IMR-90 (cell line): ENCODE results near the gene H2BK1. TPM values are rescaled to one million over a fixed set of nuclear protein-coding genes. Genes with fewer than 3 reads are reported as not detected.

Experiments used
- ATAC-seq: fragments of 200-7000 bp; cut with Tn5 transposase; 2 replicates; pipeline ENCODE4 v1.9.1; 2020; ENCODE audit warnings: low read depth, mild to moderate bottlenecking, moderate library complexity
- BruUV-seq: library from RNA; stranded (reverse); fragments of 400-500 nt; replicated peaks from 2 replicates; lab custom pipeline; 2021; lab: Mats Ljungman, UMichigan
- CTCF ChIA-PET: fragments of 300-600 bp; formaldehyde crosslinking; extraction: SDS; loops from one replicate; lab custom pipeline; 2021; ENCODE audit warnings: antibody characterized with exemption; lab: Yijun Ruan, JAX
- POLR2A ChIA-PET: fragments of 300-600 bp; sonication (Branson Sonifier 250); formaldehyde crosslinking; loops from one replicate; lab custom pipeline; 2022; ENCODE audit warnings: antibody characterized with exemption; ENCODE audit not compliant: unreplicated experiment; lab: Charles Lee
- DNase-seq: peaks from one replicate; pipeline ENCODE4 v3.0.0; 2013
- H2AFZ ChIP-seq: replicated peaks from 2 replicates; pipeline ENCODE3; 2013; ENCODE audit warnings: low read length, mild to moderate bottlenecking; ENCODE audit not compliant: poor library complexity
- H2AK5ac ChIP-seq: 2 replicates; pipeline ENCODE4 v1.6.1; 2013; ENCODE audit warnings: low read depth, low read length, inconsistent platforms
- H2AK9ac ChIP-seq: replicated peaks from 2 replicates; pipeline ENCODE3; 2013; ENCODE audit warnings: mild to moderate bottlenecking, low read depth, low read length, moderate library complexity; ENCODE audit not compliant: poor library complexity
- H2BK120ac ChIP-seq: 2 replicates; pipeline ENCODE4 v1.6.1; 2013; ENCODE audit warnings: low read depth, low read length, inconsistent platforms
- H2BK15ac ChIP-seq: 3 replicates; pipeline ENCODE4 v1.6.1; 2013; ENCODE audit warnings: low read depth, low read length, inconsistent platforms
- H2BK20ac ChIP-seq: 2 replicates; pipeline ENCODE4 v1.6.1; 2013; ENCODE audit warnings: low read depth, mild to moderate bottlenecking, inconsistent platforms, low read length, moderate library complexity
- H2BK5ac ChIP-seq: 2 replicates; pipeline ENCODE4 v1.6.1; 2013; ENCODE audit warnings: mild to moderate bottlenecking, low read depth, low read length, inconsistent platforms; ENCODE audit not compliant: poor library complexity, severe bottlenecking
- H3K14ac ChIP-seq: replicated peaks from 2 replicates; pipeline ENCODE4 v1.6.1; 2013; ENCODE audit warnings: low read depth, low read length, inconsistent platforms
- H3K18ac ChIP-seq: 2 replicates; pipeline ENCODE4 v1.6.1; 2013; ENCODE audit warnings: low read depth, low read length, control low read depth
- H3K23ac ChIP-seq: 2 replicates; pipeline ENCODE4 v1.6.1; 2013; ENCODE audit warnings: low read depth, low read length, inconsistent platforms
- H3K27ac ChIP-seq: 2 replicates; pipeline ENCODE4 v1.5.1; 2013; ENCODE audit warnings: mild to moderate bottlenecking, control low read depth, low read length; ENCODE audit not compliant: insufficient read depth
- H3K27me3 ChIP-seq: 2 replicates; pipeline ENCODE4 v1.6.1; 2013; ENCODE audit warnings: low read length; ENCODE audit not compliant: control insufficient read depth, insufficient read depth
- H3K36me3 ChIP-seq: 2 replicates; pipeline ENCODE4 v1.6.1; 2013; ENCODE audit warnings: low read length, mixed read lengths; ENCODE audit not compliant: control insufficient read depth, insufficient read depth
- H3K4ac ChIP-seq: 2 replicates; pipeline ENCODE4 v1.6.1; 2013; ENCODE audit warnings: low read depth, low read length, inconsistent platforms
- H3K4me1 ChIP-seq: 2 replicates; pipeline ENCODE4 v1.6.1; 2013; ENCODE audit warnings: low read length, mixed read lengths; ENCODE audit not compliant: control insufficient read depth, insufficient read depth
- H3K4me2 ChIP-seq: 2 replicates; pipeline ENCODE4 v1.6.1; 2013; ENCODE audit warnings: low read depth, mild to moderate bottlenecking, control low read depth, low read length, moderate library complexity
- H3K4me3 ChIP-seq: 2 replicates; pipeline ENCODE4 v1.5.1; 2013; ENCODE audit warnings: low read depth, mild to moderate bottlenecking, control low read depth, low read length, moderate library complexity; ENCODE audit not compliant: insufficient read depth
- H3K56ac ChIP-seq: 2 replicates; pipeline ENCODE4 v1.6.1; 2013; ENCODE audit warnings: low read length, inconsistent platforms; ENCODE audit not compliant: insufficient read depth; ENCODE audit errors: extremely low read depth
- H3K79me1 ChIP-seq, 2 experiments: 2 replicates each; pipeline ENCODE4 v1.6.1; 2013; ENCODE audit warnings: low read length in 2 of 2, inconsistent platforms in 1 of 2, low read depth in 1 of 2
- H3K9ac ChIP-seq: 2 replicates; pipeline ENCODE4 v1.6.1; 2013; ENCODE audit warnings: low read depth, low read length, control low read depth
- H3K9me1 ChIP-seq: 2 replicates; pipeline ENCODE4 v1.6.1; 2013; ENCODE audit warnings: low read length, inconsistent platforms; ENCODE audit not compliant: insufficient read depth
- H3K9me3 ChIP-seq: 2 replicates; pipeline ENCODE4 v1.6.1; 2013; ENCODE audit warnings: low read length; ENCODE audit not compliant: control insufficient read depth, insufficient read depth
- H4K20me1 ChIP-seq: 2 replicates; pipeline ENCODE4 v1.6.1; 2013; ENCODE audit warnings: low read length, inconsistent platforms; ENCODE audit not compliant: insufficient read depth
- H4K5ac ChIP-seq: 2 replicates; pipeline ENCODE4 v1.6.1; 2013; ENCODE audit warnings: mild to moderate bottlenecking, low read depth, low read length, control low read depth
- H4K8ac ChIP-seq, 2 experiments: 2 replicates each; pipeline ENCODE4 v1.6.1; 2013; ENCODE audit warnings: low read depth in 2 of 2, low read length in 2 of 2, control low read depth in 1 of 2, inconsistent platforms in 1 of 2
- H4K91ac ChIP-seq: 2 replicates; pipeline ENCODE4 v1.6.1; 2013; ENCODE audit warnings: low read depth, low read length, inconsistent platforms; ENCODE audit not compliant: insufficient read depth
- CEBPB ChIP-seq: IDR thresholded peaks from 2 replicates; pipeline ENCODE4 v1.6.1; 2012; ENCODE audit warnings: low read depth, low read length, improper control_type of control experiment
- CTCF ChIP-seq: conservative IDR thresholded peaks from 2 replicates; pipeline ENCODE4 v1.5.1; 2012; ENCODE audit warnings: mild to moderate bottlenecking, low read depth, low read length, improper control_type of control experiment
- FOS ChIP-seq: fragments of 150-350 bp; IDR thresholded peaks from 2 replicates; pipeline ENCODE4 v1.6.1; 2016; ENCODE audit warnings: low read depth, low read length
- MAZ ChIP-seq: IDR thresholded peaks from 2 replicates; pipeline ENCODE4 v1.6.1; 2012; ENCODE audit warnings: low read depth, mild to moderate bottlenecking, low read length, improper control_type of control experiment, moderate library complexity, borderline replicate concordance
- MXI1 ChIP-seq: IDR thresholded peaks from 2 replicates; pipeline ENCODE4 v1.6.1; 2012; ENCODE audit warnings: low read depth, mild to moderate bottlenecking, low read length, moderate library complexity, borderline replicate concordance
- NFE2L2 ChIP-seq: fragments of 150-350 bp; IDR thresholded peaks from 2 replicates; pipeline ENCODE4 v1.6.1; 2016; ENCODE audit warnings: low read depth, mild to moderate bottlenecking, low read length
- RAD21 ChIP-seq: IDR thresholded peaks from 2 replicates; pipeline ENCODE4 v1.6.1; 2012; ENCODE audit warnings: low read length, improper control_type of control experiment
- RCOR1 ChIP-seq: IDR thresholded peaks from 2 replicates; pipeline ENCODE4 v1.6.1; 2012; ENCODE audit warnings: mild to moderate bottlenecking, low read length, improper control_type of control experiment; ENCODE audit not compliant: insufficient replicate concordance
- RFX5 ChIP-seq: IDR thresholded peaks from 2 replicates; pipeline ENCODE4 v1.8.0; 2012; ENCODE audit warnings: low read depth, mild to moderate bottlenecking, low read length, moderate library complexity
- SMC3 ChIP-seq: fragments of 150-350 bp; IDR thresholded peaks from 2 replicates; pipeline ENCODE4 v1.6.1; 2016; ENCODE audit warnings: low read depth, mild to moderate bottlenecking, antibody characterized with exemption, low read length, moderate library complexity
- WGBS, 2 experiments: methylation state at CpG; one replicate each; pipeline versions ENCODE4 v1.1.5 to v1.1.7; 2013; ENCODE audit warnings: missing lambda C conversion rate in 2 of 2; ENCODE audit not compliant: insufficient read length in 1 of 2; ENCODE audit errors: extremely low coverage in 2 of 2; 5-methylcytosine and 5-hydroxymethylcytosine counted together
- dilution Hi-C: fragments of 300-500 bp; cut with HindIII; formaldehyde crosslinking; loops from one replicate; pipeline ENCODE4 v1.14.3; 2018; ENCODE audit warnings: low sequenced_read_pairs; ENCODE audit not compliant: unreplicated experiment
- in situ Hi-C: fragments of 300-500 bp; cut with MboI; formaldehyde crosslinking; loops from 3 replicates; pipeline ENCODE4 v1.14.3; 2019; ENCODE audit warnings: low sequenced_read_pairs, inconsistent platforms, mixed read lengths
- intact Hi-C: fragments of 100-400 bp; cut with micrococcal nuclease; formaldehyde crosslinking; loops from 2 replicates; pipeline ENCODE4 v1.10.0; 2022
- polyA plus RNA-seq, 3 experiments: library from polyadenylated mRNA; depleted of rRNA; stranded (reverse); fragments of >200 nt; gene quantifications; 2 replicates each; pipeline ENCODE4 v1.2.3, GENCODE V29; 2012; ENCODE audit warnings: low replicate concordance in 1 of 3
- total RNA-seq: library from RNA; depleted of rRNA; stranded (reverse); fragments of >200 nt; gene quantifications from 2 replicates; pipeline ENCODE4 v1.2.3, GENCODE V29; 2012

H2BK1 gene
- total and polyA plus RNA-seq, 2 of the 4 experiments (the other 2 are of a cell fraction): not detected

- Histone ChIP-seq H3K56ac (no peak overlapping the region), H3K27ac (no peak overlapping the region), H3K9ac (no peak overlapping the region), H4K5ac (no peak overlapping the region), H4K91ac (no peak overlapping the region), H3K18ac (no peak overlapping the region), H4K20me1 (no peaks in the 10 kb centered on the region), H2AK9ac (no peak overlapping the region), H3K36me3 (peaks cover 65% of the 10 kb centered on the region), H3K27me3 (no peaks in the 10 kb centered on the region), H3K14ac (no peak overlapping the region), H3K4ac (no peak overlapping the region), H3K23ac (no peak overlapping the region), H3K9me3 (no peaks in the 10 kb centered on the region), H3K4me2 (no peak overlapping the region), H2BK120ac (no peak overlapping the region), H2BK15ac (no peak overlapping the region), H2BK5ac (no peak overlapping the region), H2AFZ (no peak overlapping the region), H3K79me1 (no peaks in the 10 kb centered on the region), H2AK5ac (no peak overlapping the region), H3K9me1 (no peaks in the 10 kb centered on the region; the same call in 1 of the 2 replicates), H3K4me3 (no peak overlapping the region), H4K8ac (no peak overlapping the region), H2BK20ac (no peak overlapping the region), H3K4me1 (no peaks in the 10 kb centered on the region)
- POLR2A ChIA-PET: no interaction called here
- in situ Hi-C loops (no loop called here), intact Hi-C loops (no loop called here), dilution Hi-C loops (no loop called here)
- CTCF ChIA-PET: no interaction called here
- BruUV-seq: no TSS peak
- no peak for DNase-seq
- TF ChIP-seq RAD21: no peak
- no peak for TF ChIP-seq RCOR1
- TF ChIP-seq MAZ: no peak
- no peak for TF ChIP-seq MXI1
- TF ChIP-seq FOS: no peak
- no peak for TF ChIP-seq SMC3
- no peak for TF ChIP-seq NFE2L2
- TF ChIP-seq CEBPB: no peak
- no peak for TF ChIP-seq RFX5
- no peak for TF ChIP-seq CTCF
- ATAC-seq: no peak
- WGBS, 2 experiments: no CpG with 5 or more reads among the region's 5 CpGs
These were observed 5.1 kb upstream of the H2BK1 start for GRCh38 chr7:151215396-151215795.
